Measurements from ENCODE around the gene FOXS1.

FOXS1 gene

DNA sequence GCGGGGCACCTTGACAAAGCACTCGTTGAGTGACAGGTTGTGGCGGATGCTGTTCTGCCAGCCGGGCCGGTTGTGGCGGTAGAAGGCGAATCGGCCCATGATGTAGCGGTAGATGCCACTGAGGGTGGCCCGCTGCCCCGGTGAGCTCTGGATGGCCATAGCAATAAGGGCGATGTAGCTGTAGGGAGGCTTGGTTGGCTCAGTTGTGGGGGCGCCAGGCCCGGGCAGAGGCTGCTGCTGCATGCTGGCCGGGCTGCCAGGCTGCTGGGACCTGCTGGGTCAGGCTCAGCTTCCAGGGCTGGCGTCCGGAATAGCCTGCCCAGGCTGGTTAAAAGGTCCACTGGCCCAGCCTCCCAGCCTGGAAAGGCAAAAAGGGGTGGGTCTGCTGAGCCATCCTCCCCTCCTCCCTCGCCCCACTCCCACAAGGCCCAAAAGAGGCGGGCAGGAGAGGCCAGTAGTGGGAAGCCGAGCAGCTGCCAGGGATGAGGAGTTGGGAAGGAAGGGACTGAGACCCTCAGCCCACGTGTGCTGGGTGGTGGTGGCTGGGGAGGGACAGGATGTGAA is at the start of gene FOXS1:
TSS of gene FOXS1 (minus strand) at position 305 of the 564 bp plus-strand sequence. CDS start at position 243, 62 bp downstream.
- DNase-seq (ENCODE audit: low read depth in 2 of 2) = no peak

DNA sequence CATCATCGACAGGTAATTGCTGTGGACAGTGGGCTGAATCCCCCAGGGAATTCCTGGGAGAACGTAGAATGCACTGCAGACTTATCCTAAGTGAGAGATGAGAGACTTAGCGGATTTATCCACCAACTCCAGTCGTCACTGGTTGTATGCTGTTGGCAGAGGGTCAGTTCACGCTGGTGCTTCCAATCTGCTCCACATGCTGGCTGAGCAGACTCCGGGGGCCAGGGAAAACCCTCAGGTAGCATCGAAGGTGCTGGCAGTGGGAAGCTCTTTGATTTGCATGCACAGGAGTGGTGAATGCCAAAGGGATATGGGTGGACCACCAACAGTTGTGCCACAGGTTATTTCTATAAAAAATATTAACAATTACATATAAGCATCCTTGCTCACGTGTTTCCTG is 45.2 kb upstream of the FOXS1 start:
- no peak for DNase-seq (ENCODE audit: low read depth in 2 of 2)

DNA sequence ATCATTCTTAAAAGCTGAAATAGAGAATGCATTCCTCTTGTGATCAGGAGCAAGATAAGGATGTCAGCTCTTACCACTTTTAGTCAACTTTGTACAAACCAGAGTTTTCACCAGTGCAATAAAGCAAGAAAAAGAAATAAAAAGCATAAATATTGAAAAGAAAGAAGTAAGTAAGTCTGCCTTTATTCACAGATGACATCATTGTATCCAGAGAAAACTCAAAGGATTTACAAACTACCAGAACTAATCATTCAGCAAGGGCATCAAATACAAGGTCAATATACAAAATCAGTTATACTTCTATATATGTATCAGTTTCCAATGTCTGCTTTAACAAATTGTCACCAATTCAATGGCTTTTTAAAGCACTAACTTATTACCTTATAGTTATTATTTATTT is 38.4 kb upstream of the FOXS1 start:
- no peak for DNase-seq (ENCODE audit: low read depth in 2 of 2)

DNA sequence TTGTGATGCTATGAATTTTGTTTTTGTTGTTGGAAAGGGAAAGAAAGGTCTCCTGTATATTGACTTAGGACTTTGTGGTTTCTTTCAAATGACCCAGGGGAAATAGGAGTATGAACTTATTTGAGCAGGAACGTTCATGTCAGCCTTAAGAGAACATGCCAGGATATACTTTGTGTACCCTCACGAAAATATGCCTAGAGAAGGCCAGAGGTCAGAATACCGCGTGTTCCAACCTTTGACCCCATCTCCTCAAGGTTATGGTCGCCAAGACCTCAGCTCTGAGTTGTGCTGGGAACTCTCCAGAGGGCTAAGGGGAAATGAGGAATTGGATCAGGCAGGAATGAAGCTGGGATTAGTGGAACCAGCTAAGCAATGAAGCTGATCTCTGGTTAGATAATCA is 36.5 kb upstream of the FOXS1 start:
- no peak for DNase-seq (ENCODE audit: low read depth in 2 of 2)

DNA sequence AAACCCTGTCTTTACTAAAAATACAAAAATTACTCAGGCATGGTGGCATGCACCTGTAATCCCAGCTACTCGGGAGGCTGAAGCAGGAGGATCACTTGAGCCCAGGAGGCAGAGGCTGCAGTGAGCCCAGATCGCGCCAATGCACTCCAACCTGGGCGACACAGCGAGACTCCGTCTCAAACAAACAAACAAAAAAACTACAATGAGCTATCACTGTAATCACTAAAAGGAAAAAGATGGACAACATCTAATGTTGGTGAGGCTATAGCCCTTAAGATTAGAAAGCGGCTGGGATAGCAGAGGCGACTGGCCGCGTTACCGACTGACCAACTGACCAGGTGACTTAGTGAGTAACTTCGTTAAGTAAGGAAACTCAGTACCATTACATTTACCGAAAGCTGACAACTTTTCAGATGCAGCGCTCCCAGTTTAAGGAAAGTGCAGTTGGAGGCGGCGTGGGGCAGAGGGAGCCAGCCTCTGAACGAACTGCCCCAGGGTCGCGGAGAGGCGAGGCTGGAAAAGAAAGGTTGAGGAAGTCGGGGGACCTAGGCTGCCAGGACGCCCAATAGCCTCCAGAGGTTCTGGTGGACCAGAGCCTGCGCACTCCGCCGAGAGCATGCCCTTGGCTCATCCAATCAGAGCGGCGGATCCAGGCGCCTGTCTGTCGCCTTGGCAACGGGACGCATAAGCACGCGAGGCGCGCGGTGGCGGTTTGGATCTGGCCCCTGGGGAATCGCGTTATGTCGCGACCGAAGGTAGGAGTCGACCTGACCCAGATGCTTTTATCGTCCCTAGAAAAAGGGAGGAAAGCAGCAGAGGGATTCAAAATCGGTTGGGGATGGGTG is 34.0 kb upstream of the FOXS1 start:
- peak; percentile 83 to 85 for DNase-seq (ENCODE audit: low read depth in 2 of 2)

DNA sequence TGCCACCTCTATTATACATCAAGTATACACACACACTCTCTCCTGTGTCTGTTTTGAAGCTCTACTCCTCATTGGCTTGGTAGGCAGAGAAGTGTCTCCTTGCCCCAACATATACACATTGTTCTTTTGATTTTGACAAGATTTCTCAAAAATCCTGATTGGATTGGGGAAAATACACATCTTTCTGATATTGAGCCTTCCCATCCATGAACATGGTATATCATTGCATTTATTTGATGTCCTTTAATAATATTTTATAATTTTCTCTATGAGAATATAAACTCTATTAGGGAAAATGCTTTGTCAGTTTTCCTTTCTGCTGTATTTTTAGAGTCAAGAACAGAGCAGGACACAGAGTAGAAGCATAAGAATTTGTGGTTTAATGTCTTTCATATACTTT is 32.3 kb upstream of the FOXS1 start:
- DNase-seq (ENCODE audit: low read depth in 2 of 2) = no peak

DNA sequence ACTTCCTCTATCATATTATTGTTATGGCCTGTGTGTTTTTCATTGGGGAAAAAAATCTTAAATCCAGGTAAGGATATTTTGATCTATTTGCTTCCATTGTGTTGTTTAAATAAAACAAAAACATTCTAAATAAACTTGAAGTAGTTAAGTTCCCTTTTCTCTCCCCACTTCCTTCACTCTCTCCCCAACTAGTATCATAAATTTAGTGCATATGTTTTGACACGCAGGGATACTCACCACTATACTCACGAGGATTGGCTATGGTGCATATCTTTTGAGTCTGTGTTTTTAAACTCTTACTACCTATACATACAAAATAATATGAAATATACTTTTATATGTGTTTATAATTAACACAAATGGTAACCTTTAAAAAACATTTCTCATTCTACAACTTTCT is 30.3 kb upstream of the FOXS1 start:
- no peak for DNase-seq (ENCODE audit: low read depth in 2 of 2)

DNA sequence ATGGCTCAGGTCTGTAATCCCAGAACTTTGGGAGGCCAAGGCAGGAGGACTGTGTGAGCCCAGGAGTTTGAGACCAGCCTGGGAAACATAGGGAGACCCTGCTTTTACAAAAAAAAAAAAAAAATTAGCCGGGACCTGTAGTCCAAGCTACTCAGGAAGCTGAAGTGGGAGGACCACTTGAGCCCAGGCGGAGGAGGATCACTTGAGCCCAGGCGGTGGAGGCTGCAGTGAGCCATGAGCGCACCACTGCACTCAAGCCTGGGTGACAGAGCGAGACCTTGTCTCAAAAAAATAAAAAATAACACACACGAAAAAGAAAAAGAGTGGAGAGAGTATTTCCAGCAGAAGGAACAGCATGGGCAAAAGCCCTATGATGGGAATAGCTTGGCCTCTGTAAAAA is 27.0 kb upstream of the FOXS1 start:
- DNase-seq (ENCODE audit: low read depth in 2 of 2) = no peak

DNA sequence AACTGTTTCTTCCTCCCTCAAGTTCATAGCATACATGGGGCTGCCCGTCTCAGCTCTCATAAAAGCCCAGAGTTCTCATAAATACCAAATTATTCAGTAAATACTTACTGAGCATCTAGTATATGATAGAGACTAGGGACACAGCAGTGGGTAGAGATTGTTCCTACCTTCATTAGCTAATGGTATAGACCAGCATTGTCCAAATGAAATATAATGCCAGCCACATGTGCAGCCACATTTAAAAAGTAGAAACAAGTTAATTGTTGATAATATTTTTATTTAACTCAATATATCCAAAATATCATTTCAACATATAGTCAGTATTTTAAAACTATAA is 26.2 kb upstream of the FOXS1 start:
- no peak for DNase-seq (ENCODE audit: low read depth in 2 of 2)

DNA sequence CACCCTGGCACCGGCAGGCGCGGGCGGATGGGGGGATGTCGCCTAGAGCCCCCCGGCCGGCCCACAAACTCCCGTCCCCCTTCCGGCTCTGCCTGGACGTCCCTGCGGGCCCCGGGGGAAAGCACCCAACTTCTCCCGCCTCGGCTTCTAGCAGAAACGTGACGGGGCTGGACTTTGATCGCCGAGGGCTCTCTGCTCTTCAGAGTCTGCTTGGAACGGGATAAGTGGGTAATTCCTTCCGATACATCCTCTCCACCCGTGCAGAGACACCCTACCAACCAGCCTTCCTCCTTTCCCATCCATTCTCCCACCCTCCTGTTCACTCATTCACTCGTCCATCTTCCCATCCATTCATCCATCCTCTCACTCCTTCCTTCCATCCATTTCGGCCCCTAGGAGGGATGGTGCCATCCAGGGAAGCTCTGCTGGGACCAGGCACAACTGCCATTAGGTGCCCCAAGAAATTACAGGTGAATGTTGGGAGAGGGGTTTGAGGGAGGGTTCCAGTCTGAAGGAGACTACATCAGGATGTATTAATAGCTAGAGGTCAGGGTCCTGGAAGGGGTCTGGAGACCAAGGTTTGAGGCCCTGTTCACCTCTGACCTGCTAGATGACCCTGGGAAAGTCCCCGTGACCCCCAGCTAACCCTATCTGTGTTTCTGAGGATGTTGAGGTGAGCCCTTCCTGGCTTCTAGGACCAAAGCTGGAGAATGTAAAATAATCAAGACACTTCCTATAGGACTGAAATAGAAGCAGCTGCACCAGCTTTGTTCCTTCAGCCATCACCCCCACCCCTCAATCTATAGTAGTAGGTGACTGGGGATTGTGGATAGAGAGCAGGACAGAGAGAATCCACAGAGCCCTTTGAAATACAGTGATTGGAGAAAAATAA is 25.6 kb upstream of the FOXS1 start:
- no peak for DNase-seq (ENCODE audit: low read depth in 2 of 2)

DNA sequence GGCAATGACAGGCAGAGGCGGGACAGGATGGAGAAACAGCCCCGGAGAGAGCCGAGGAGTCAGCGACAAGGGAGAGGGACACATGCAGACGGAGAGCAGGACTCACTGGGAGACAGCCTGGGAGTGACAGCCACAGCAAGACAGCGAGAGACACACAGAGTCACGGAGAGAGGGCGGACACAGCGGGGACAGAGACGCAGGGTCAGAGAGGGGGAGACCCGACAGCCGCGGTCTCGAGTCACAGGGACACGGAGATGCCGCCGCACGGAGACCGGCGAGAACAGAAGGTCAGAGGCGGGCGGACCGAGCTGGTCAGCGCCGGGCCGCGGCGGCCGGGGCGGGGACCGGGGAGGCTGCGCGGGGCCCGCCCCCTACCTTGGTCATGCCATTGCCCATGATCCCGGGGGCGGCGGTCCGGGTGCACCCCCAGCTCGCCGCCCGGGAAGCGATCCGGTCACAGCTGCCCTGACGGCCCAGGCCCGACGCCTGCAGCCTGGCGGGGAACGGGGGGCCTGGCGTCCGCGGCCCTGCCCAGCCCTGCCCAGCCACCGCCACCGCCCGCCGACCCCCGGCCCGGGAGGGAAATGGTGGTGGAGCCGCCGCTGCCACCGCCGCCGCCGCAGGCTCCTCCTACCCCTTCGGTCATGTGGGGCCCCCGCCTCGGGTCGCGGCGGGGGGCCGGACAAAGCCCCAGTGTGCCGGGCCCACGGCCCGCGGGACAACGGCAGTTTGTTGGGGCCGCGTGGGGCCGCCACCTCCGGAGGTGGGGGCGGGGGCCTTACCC is 24.7 kb upstream of the FOXS1 start, which contains the start of the genes DUSP15 and TTLL9:
TSS of gene DUSP15 (minus strand) at position 586 of the 784 bp plus-strand sequence. CDS start at position 396, 190 bp downstream.
TSS of gene TTLL9 (plus strand) at position 693 of the 784 bp plus-strand sequence. CDS start 493 bp downstream, outside the sequence.
- no peak for DNase-seq (ENCODE audit: low read depth in 2 of 2)

DNA sequence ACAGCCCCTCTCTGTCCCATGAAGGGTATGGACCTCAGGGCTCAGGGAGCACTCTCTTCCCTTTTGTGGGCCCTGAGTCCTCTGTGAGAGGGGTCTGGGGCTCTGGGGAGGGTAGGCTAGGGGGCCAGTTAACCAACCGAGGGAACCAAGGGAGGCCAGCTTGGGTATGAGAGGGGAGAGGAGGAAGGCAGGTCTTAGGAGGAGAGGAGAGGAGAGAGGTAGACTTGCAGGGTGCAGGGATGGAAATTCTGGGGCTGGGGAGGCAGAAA is 24.2 kb upstream of the FOXS1 start:
- no peak for DNase-seq (ENCODE audit: low read depth in 2 of 2)

DNA sequence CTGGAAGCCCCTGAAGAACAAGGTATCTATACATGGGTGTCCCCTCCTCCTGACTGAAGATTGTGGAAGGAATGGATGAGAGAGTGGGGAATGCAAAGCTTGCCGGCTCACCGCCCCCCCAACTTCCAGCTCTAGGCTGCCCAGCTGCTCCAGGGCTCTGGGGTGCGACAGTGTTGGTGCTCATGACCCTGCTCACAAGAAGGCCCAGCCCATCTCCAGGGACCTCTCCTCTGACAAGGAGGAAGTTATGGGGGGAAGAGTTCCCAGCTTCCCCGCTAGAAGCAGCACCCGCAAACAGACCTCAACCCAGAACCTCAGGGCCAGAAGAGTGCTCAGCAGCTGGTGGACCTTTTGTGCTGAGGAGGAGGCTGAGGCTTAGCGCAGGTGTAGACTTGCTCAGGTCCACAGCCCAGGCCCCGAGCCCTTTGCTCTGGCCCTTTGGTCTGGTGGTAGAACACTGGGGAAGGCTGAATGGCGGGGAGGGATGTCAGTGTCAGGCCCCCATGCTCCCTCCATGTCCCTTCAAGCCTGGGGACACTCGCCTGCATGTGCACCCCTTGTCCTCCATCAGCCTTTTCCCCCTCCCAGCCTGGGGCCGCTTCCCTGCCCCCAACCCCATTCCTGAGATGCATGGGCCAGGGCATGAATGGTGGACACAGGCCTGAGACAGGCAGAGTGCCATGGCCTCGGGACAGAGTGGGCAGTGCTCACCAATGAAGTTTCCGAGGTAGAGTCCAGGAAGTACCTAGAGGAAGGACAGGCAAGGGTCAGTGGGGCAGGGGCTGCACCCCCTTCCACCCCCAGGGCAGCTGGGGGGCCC is 23.7 kb upstream of the FOXS1 start:
- no peak for DNase-seq (ENCODE audit: low read depth in 2 of 2)

DNA sequence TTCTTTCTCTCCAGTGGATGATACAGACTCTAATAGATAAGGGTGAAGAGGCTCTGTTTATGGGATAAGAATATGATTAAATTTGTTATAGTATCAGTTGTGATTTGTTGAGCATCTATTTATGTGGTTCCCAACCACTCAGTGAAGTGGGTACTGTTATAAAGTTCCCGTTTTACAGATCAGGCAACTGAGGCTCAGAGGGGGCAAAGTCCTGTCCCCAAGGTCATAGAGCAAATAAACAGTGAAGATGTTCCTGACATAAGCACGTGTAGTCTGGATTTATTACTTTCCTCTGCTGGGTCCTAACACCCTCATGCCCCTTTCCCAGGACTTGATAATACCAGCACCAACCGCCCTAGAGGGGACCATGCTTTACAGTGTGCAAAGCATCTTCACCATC is 20.8 kb upstream of the FOXS1 start:
- no peak for DNase-seq (ENCODE audit: low read depth in 2 of 2)

DNA sequence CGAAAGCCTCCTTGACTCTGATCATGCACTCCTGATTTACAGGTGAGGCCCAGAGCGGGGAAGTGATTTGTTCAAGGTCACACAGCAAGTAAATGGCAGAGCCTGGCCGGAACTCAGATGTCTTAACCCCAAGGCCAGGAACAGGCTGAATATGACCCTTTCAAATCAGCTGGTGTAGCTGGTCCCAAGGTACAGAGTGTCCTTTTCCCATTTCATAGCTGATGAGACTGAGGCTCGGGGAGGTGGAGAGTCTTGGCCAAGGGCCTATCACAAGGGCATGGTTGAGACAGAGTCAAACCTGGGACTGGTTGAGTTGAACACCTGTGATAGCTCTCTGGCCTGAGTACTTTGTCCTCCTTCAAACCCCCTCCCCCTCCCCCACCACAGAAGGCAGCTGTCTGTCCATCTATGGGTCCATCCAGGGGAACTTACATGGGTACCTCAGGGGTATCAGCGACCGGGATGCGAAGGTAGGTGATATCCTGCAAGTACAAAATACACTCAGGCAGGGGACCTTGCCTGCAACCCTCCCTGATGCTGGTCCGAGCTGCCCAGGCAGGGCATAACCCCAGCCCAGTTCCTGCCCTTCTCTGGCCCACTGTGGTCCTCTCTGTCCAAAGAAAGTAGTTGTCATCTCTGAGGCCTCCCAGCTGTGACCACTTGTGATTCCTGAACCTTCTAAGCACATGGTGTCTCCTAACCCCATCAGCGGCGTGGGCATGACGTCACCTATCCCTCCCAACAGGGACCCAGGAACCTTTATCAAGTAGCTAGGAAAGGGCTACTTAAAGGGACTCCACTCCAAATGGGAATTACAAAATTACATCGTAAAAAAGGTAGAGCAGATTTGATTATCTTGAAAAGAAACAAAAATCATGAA is 19.4 kb upstream of the FOXS1 start:
- DNase-seq (ENCODE audit: low read depth in 2 of 2) = no peak

DNA sequence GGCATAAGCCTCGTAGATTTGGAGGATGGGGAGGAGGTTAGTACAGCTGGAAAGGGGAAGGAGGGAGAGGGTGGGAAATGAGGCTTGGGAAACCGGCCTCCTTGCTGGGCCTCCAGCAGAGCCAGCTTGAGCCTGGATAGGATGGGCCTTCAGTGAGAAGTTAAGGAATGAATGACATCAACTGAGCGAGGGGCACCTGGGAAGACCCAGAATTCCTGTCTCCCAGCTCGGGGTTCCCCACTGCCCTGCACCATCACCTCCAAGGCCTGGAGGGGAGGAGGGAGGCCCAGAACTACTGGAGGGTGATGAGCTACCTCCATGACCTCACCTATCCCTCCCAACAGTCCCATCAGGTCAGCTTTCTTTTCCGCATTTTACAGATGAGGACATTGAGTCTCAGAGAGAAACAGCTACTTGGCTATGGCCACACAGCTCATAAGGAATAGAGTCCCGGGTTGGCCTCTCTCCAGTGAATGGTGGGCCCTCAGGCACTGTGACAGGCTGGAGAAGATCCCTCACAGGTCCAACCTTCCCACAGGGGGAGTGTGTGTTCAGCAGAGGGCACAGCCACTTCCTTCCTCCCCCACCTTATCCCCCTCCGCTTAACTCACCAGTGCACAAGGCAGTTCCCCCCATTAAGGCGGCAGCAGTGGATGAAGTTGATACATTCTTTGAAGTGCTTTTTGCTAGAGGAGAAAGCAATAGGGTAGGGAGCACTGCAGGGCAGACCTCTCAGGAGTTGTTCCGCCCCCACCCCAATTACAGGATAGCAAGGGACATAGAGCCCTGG is 18.1 kb upstream of the FOXS1 start:
- no peak for DNase-seq (ENCODE audit: low read depth in 2 of 2)

DNA sequence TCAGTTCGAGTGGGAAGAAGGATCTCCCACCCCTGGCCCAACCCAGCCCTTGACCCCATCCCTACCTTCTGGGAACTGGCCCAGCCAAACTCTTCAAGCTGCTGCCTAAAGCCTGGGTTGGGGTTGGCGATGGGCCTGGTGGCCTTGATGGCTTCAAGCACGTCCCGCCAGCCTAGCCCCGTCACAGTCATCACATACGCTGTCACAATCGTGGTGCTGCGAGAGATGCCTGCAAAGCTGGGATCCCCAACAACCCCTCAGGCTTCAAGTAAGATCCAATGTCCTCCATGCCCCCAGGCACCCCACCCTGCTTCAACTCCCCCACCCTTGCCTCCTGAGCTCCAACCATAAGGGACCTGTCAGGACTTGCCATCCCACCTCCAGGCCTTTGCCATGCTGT is 17.1 kb upstream of the FOXS1 start:
- no peak for DNase-seq (ENCODE audit: low read depth in 2 of 2)

DNA sequence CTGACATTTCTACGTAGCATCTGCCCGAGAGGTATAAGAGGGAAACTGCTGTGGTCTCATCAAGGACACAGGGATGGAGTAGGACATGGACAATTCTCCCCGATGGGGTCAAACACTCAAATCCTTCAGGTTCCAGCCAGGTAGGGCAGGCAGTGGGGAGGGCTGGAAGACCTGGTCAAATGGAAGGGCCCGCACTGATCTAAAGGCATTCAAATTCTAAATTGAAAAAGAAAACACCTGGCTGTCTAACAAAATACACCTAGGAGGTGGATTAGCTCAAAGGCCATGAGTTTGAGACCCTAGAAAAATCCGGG is 16.7 kb upstream of the FOXS1 start:
- DNase-seq (ENCODE audit: low read depth in 2 of 2) = no peak

DNA sequence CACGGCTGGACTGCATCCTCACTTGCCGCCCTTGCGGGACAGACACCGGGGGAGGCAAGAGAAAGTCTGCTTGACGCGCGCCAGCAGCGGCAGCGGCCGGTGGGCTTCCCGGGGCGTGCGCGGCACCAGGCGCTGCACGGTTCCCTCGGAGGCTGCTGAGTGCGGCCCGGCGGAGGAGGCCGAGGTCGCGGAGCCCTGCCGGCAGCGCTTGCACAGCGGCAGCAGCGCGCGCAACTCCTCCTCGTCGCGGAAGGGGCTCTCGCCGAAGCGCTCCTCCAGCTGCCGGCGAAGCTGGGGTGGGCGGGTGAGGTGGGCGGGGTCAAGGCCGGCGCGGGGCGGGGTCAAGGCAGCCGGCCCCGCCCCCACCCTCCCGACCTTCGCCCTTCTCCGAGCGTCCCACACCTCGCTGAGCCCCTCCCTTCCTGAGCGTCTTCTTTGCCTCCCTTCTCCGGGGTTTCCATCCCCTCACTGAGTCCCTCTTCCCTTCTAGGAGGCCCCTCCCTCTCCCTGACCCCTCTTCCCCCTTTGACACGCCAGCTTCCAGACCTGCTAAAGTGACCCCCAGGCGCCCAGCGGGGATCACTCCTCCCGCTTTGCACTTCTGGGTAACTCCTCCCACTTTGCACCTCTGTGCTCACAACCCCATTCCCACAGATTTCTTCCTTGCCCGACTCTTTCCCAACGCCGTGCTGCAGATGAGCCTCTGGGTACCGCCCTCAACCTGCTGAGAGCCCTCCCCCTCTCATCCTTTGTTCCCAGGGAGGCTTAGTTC is 16.2 kb upstream of the FOXS1 start:
- no peak for DNase-seq (ENCODE audit: low read depth in 2 of 2)

Data from fibroblast of skin of left quadriceps (primary cell).